Thyroid gland (tissue), 4 donors: Measurements from ENCODE around the gene TBC1D5.

Source experiments
- POLR2A ChIP-seq, 2 donors: fragments of 450-650 bp; IDR thresholded peaks; one replicate each; pipeline ENCODE4 v1.6.1; 2017; ENCODE audit warnings: antibody characterized with exemption in 2 of 2, mild to moderate bottlenecking in 2 of 2, moderate library complexity in 1 of 2
- TF ChIP-seq, protein P1 (sequence below), 6 experiments: fragments of 200-600 bp in 3 of 6; fragments of 450-650 bp in 3 of 6; sonication (generic) in 3 of 6; IDR thresholded peaks; one replicate each; pipeline ENCODE4 v1.5.1; 2016 to 2019; ENCODE audit warnings: antibody characterized with exemption in 6 of 6, mild to moderate bottlenecking in 2 of 6, inconsistent platforms in 1 of 6, moderate library complexity in 1 of 6

DNA sequence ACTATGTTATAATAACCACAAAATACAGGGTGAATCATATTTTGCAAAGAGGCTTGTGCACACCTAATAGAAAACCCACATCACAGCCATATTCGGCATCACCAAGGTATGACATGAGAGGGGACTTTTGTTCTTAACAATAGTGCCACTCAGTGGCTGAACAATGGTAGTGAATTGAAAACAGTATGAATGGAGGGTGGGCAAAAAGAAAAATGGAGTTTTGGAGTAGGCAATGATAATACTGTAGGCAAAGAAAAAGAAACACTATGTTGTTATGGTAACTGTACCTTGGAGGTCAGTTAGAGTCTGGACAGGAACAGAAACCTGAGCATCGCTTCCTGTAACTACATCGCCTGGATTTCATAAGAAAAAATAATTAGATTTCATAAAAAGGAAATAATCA is 509.0 kb downstream of the TBC1D5 start:
- TF ChIP-seq POLR2A (IDR thresholded peaks at IDR 0.05): no peak
- TF ChIP-seq, protein P1, sequence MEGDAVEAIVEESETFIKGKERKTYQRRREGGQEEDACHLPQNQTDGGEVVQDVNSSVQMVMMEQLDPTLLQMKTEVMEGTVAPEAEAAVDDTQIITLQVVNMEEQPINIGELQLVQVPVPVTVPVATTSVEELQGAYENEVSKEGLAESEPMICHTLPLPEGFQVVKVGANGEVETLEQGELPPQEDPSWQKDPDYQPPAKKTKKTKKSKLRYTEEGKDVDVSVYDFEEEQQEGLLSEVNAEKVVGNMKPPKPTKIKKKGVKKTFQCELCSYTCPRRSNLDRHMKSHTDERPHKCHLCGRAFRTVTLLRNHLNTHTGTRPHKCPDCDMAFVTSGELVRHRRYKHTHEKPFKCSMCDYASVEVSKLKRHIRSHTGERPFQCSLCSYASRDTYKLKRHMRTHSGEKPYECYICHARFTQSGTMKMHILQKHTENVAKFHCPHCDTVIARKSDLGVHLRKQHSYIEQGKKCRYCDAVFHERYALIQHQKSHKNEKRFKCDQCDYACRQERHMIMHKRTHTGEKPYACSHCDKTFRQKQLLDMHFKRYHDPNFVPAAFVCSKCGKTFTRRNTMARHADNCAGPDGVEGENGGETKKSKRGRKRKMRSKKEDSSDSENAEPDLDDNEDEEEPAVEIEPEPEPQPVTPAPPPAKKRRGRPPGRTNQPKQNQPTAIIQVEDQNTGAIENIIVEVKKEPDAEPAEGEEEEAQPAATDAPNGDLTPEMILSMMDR (IDR thresholded peaks at IDR 0.05): peak; percentile 6 to 58 (median 42)
